GM11168 (cell line): Measurements from ENCODE around the gene DNAH17.

Experiments
- in situ Hi-C: fragments of 300-500 bp; cut with MboI; formaldehyde crosslinking; loops from one replicate; pipeline ENCODE4 v1.12.0; 2022; ENCODE audit warnings: low sequenced_read_pairs; ENCODE audit not compliant: unreplicated experiment

The DNAH17 gene

GRCh38 chr17:78529251-78529650 is 47.9 kb downstream of the DNAH17 start:
- in situ Hi-C loops, result no loop called here

- in situ Hi-C loops, result no loop called here
These were observed 48.7 kb downstream of the DNAH17 start for GRCh38 chr17:78528541-78528940.

GRCh38 chr17:78527345-78527744 is 49.9 kb downstream of the DNAH17 start:
- in situ Hi-C loops, result no loop called here

DNA sequence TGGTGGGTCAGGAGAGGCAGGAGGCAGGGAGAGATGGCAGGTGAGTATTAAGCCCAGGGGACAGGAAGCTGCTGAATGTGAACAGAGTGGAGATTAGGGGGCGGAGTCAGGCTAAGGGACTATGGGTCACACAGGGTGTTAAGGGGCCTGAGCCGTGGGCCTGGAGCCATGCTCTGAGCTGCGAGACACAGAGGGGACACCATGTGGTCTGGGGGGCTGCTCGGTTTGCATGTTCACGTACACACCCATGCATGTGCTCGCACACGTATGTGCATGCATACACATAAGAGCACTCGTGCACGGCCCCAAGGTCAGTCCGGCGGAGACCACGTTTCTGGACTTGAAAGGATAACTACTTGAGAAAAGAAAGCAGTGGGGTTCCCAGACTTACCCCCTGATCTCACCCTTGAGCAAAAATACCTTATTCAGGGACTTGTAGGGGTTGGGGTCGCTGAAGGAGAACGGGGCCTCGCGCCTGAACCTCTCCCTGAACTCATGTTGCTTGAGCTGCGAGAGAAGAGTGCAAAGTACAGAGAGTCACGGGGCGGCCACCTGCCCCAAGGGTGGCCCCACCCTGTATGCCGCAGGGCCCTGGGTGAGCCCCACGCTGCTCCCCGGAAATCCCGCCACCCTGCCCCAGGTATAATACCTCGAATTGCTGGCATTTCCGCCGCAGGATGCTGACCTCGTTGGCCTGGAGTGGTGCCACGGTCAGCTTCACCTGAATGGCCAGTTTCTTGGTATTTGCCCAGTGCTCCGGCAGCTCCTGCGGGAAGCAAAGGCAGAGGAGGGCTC is 50.8 kb downstream of the DNAH17 start:
- in situ Hi-C loops, result no loop called here

GRCh38 chr17:78525511-78526160 is 51.6 kb downstream of the DNAH17 start:
- in situ Hi-C loops, result no loop called here

DNA sequence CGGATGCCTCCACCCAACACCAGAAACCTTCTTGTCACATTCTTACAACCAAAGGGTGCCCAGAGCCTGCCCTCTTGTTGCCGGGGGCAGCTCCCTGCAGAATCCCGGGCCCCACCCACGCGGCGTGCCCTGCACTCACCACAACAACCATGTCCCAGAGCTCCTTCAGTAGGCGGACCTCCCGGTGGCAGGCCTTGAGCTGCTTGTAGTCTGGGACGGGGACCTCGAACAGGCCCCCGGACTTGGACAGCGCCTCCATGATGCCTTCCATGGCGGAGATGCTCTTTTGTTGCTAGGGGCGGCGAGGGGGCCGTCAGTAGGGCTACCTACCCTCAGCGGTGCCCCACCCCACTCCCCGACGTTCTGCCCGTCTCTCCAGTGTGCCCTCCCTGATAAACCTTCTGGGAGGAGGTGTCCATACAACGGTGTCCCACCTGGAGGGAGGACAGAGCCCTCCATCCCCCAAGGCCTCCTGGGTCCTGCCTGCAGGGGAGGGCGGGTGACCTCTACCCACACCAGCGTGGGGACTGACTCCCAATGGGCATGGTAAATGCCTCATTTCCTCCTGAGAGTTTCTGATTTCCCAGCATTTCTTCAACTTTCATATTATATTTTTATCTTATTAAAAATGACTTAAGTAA is 52.2 kb downstream of the DNAH17 start:
- in situ Hi-C loops, result loop anchor here (25.0 kb wide), 1 partner anchor 287 kb away; no protein-coding TSS in a partner anchor

- in situ Hi-C loops, result loop anchor here (25.0 kb wide), 1 partner anchor 288 kb away; no protein-coding TSS in a partner anchor
These were observed 53.1 kb downstream of the DNAH17 start for GRCh38 chr17:78523934-78524655.

GRCh38 chr17:78522031-78522809 is 55.0 kb downstream of the DNAH17 start:
- in situ Hi-C loops, result loop anchor here (25.0 kb wide), 1 partner anchor 290 kb away; no protein-coding TSS in a partner anchor

DNA sequence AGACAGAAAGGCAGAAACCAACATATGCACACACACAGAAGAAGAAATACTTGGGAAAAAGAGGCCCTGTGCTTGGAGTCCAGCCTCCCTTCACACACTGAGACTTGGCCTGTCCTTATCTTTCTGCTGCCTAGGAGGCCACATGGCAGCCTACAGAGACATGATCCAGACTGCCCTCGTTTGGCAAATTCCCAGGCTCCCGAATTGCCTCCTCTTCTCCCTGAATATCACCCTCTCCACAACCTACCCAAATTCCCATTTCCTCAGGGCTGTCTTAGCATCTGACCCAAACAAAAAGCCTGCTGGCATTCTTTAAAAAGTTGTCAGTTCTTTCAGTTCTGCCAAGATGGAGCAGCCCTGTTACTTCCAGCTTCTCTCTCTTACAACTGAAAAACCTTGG is 59.8 kb downstream of the DNAH17 start:
- in situ Hi-C loops, result loop anchor here (25.0 kb wide), 1 partner anchor 295 kb away; no protein-coding TSS in a partner anchor

DNA sequence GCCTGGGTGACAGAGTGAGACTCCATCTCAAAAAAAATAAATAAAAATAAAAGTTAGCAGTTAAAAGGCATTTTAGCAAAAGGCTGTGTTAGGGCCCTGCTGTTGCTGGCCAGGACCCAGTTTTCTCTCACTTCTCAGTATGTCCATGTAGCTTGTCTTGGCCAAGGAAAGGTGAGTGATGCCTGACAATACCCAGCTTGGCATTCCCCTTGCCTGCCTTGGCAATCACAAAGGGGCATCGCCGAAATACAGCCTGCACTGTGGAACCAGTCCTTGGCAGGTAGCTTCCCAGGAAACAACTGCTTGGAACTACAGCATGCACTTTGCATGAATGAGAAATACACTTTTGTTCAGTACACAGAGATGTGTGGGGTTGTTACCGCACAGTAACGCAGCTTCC is 61.7 kb downstream of the DNAH17 start:
- in situ Hi-C loops, result loop anchor here (25.0 kb wide), 1 partner anchor 297 kb away; no protein-coding TSS in a partner anchor

GRCh38 chr17:78514521-78514920 is 62.7 kb downstream of the DNAH17 start:
- in situ Hi-C loops, result loop anchor here (25.0 kb wide), 1 partner anchor 298 kb away; no protein-coding TSS in a partner anchor

- in situ Hi-C loops, result loop anchor here (25.0 kb wide), 1 partner anchor 299 kb away; no protein-coding TSS in a partner anchor
These were observed 64.2 kb downstream of the DNAH17 start for GRCh38 chr17:78512976-78513375.

- in situ Hi-C loops, result loop anchor here (25.0 kb wide), 1 partner anchor 302 kb away; no protein-coding TSS in a partner anchor
These were observed 66.8 kb downstream of the DNAH17 start for GRCh38 chr17:78510141-78511075.

GRCh38 chr17:78507526-78507925 is 69.7 kb downstream of the DNAH17 start:
- in situ Hi-C loops, result loop anchor here (25.0 kb wide), 1 partner anchor 305 kb away; no protein-coding TSS in a partner anchor

DNA sequence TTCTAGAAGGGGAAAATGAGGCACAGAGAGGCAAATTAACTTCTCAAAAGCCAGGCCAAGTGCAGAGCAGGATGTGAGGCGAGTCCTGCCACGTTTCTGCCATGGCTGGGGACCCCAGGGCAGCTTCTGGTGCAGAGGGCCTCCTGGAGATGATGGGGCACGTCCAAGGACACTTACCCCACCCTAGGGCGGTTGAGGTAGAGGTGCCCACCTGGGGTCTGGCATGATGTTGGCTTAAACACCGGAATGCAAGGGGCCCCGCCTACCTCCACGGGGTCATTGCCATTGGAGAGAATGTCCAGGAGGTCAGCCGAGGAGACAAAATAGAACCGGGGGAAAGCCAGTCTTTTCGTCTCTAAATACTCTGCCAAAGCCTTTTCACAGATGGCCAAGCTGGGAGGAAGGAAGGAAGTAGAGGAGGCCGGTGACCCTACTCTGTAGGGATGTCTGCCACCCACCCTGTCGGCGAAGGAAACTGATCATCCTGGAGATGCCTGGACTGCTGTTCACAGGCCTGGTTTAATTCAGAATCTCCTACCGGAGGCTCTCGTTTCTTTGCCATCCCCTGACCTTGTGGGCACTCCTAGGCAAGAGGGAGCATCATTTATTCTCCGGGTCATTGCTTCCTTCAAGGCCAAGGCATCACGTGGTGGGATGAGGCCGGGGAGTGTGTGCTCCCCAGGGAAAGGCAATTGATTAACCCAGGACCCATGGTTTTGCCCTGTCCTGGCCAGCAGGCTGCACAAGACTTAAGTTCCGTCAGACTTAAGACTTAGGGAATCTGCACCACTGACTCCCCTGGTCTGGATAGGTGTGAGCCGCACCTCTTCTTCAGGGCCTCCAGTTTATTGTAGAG is 70.5 kb downstream of the DNAH17 start:
- in situ Hi-C loops, result loop anchor here (25.0 kb wide), 1 partner anchor 306 kb away; no protein-coding TSS in a partner anchor

DNA sequence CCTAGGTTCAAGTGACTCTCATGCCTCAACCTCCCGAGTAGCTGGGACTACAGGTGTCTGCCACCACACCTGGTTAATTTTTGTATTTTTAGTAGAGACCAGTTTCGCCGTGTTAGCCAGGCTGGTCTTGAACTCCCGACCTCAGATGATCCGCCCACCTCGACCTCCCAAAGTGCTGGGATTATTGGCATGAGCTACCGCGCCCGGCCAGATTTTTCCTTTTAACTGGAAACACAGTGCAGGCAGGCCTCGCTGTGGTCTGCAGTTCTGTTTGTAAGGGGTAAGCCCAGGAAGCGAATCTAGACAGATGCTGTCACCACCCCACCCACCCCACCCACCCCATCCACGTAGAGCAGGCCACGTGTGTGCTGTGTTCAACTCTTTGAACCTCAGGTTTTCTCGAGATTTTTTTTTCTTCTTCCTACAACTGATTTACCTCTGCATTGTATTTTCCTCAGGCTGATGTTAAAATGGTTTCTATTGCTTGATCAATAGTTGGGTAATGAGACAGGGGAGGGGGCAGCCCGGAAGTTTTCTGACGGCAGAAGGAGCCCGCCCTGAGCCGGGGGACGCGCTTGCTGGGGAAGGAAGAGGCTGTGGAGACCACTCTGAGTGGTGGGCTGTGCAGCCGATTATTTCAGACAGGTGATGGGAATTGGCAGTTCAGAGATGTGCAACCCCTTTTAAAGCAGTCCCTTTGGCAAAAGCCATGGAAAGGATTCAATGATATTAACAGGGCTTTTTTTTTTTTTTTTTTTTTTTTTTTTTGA is 72.9 kb downstream of the DNAH17 start:
- in situ Hi-C loops, result loop anchor here (25.0 kb wide), 1 partner anchor 308 kb away; no protein-coding TSS in a partner anchor
